ENCODE data around the gene SMYD3.

The SMYD3 gene

DNA sequence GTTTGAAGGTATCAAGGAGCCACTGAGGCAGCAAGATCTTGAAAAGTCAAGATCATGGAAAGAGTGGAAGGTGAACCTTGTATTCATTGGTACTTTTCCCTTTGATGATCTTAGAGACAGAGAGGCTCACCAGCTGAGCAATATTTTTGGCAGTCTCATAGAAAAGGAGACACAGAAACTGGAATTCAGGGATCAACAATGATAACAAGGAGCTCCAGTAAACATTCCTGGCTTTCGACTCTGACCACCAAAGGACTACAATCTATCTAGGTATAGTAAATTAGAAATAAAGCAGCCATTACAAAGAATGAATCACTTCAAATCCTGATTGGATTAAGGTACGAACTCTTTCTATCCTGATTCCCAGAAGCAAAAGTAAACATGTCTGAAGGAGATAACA is 736.9 kb downstream of the SMYD3 start:
- H3K4me3 ChIP-seq (ENCODE audit: low read depth, low read length): no peak overlapping the region
- CTCF ChIA-PET: no interaction called here
- POLR2A ChIA-PET: no interaction called here
- no peaks in the 10 kb centered on the region for H3K4me1 ChIP-seq (ENCODE audit: control insufficient read depth, insufficient read depth, low read length)
- H3K27ac ChIP-seq (ENCODE audit: extremely low read depth, low read depth, low read length): no peak overlapping the region
- H3K36me3 ChIP-seq (ENCODE audit: control insufficient read depth in 2 of 2, insufficient read depth in 1 of 2, low read length in 2 of 2): no peaks in the 10 kb centered on the region
- no peaks in the 10 kb centered on the region for H3K9me3 ChIP-seq (ENCODE audit: control insufficient read depth, insufficient read depth, low read depth, low read length)
- TF ChIP-seq KLF16 (tag by site-specific recombination; IDR thresholded peaks at IDR 0.05) (no peak), ZNF202 (tag by site-specific recombination; IDR thresholded peaks at IDR 0.05; ENCODE audit: borderline replicate concordance) (no peak), ZNF629 (tag by site-specific recombination; IDR thresholded peaks at IDR 0.05) (no peak), SP3 (tag by site-specific recombination; IDR thresholded peaks at IDR 0.05) (no peak)
- TF ChIP-seq, protein P1, sequence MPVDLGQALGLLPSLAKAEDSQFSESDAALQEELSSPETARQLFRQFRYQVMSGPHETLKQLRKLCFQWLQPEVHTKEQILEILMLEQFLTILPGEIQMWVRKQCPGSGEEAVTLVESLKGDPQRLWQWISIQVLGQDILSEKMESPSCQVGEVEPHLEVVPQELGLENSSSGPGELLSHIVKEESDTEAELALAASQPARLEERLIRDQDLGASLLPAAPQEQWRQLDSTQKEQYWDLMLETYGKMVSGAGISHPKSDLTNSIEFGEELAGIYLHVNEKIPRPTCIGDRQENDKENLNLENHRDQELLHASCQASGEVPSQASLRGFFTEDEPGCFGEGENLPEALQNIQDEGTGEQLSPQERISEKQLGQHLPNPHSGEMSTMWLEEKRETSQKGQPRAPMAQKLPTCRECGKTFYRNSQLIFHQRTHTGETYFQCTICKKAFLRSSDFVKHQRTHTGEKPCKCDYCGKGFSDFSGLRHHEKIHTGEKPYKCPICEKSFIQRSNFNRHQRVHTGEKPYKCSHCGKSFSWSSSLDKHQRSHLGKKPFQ (tag by site-specific recombination; IDR thresholded peaks at IDR 0.05): no peak
- TF ChIP-seq, protein P2, sequence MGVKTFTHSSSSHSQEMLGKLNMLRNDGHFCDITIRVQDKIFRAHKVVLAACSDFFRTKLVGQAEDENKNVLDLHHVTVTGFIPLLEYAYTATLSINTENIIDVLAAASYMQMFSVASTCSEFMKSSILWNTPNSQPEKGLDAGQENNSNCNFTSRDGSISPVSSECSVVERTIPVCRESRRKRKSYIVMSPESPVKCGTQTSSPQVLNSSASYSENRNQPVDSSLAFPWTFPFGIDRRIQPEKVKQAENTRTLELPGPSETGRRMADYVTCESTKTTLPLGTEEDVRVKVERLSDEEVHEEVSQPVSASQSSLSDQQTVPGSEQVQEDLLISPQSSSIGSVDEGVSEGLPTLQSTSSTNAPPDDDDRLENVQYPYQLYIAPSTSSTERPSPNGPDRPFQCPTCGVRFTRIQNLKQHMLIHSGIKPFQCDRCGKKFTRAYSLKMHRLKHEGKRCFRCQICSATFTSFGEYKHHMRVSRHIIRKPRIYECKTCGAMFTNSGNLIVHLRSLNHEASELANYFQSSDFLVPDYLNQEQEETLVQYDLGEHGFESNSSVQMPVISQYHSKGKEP (tag by site-specific recombination; IDR thresholded peaks at IDR 0.05): no peak
- TF ChIP-seq, protein P3, sequence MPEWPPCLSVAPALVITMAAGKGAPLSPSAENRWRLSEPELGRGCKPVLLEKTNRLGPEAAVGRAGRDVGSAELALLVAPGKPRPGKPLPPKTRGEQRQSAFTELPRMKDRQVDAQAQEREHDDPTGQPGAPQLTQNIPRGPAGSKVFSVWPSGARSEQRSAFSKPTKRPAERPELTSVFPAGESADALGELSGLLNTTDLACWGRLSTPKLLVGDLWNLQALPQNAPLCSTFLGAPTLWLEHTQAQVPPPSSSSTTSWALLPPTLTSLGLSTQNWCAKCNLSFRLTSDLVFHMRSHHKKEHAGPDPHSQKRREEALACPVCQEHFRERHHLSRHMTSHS (tag by site-specific recombination; IDR thresholded peaks at IDR 0.05): no peak

DNA sequence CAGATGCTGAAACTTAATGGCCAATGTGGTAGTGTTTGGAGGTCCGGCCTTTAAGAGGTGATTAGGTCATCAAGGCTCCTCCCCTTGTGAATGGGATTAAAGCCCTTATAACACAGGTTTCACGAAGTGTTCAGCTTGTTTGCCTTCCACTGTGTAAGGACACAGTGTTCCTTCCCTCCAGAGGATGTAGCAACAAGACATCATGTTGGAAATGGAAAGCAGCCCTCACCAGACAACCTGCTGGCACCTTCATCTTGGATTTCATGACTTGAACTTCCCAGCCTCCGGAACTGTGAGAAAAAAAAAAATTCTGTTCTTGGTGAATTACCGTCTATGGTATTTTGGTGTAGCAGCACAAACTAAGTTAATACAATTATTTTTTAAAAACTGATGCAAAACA is 738.5 kb downstream of the SMYD3 start:
- Histone ChIP-seq H3K27ac (ENCODE audit: extremely low read depth, low read depth, low read length) (no peak overlapping the region), H3K4me1 (ENCODE audit: control insufficient read depth, insufficient read depth, low read length) (no peaks in the 10 kb centered on the region), H3K9me3 (ENCODE audit: control insufficient read depth, insufficient read depth, low read depth, low read length) (no peaks in the 10 kb centered on the region), H3K4me3 (ENCODE audit: low read depth, low read length) (no peak overlapping the region), H3K36me3 (ENCODE audit: control insufficient read depth in 2 of 2, insufficient read depth in 1 of 2, low read length in 2 of 2) (no peaks in the 10 kb centered on the region)
- TF ChIP-seq ZNF629 (tag by site-specific recombination; IDR thresholded peaks at IDR 0.05) (no peak), ZFP41 (tag by site-specific recombination; IDR thresholded peaks at IDR 0.05; ENCODE audit: borderline replicate concordance) (no peak), ZNF544 (tag by site-specific recombination; IDR thresholded peaks at IDR 0.05) (no peak), ZNF302 (tag by site-specific recombination; IDR thresholded peaks at IDR 0.05; ENCODE audit: low read depth) (no peak), ZNF350 (tag by site-specific recombination; IDR thresholded peaks at IDR 0.05) (no peak), KLF8 (tag by site-specific recombination; IDR thresholded peaks at IDR 0.05) (no peak), SCRT2 (tag by site-specific recombination; IDR thresholded peaks at IDR 0.05) (no peak), KLF16 (tag by site-specific recombination; IDR thresholded peaks at IDR 0.05) (no peak), ZSCAN23 (tag by site-specific recombination; IDR thresholded peaks at IDR 0.05) (no peak), ZNF133 (tag by site-specific recombination; IDR thresholded peaks at IDR 0.05) (no peak), ZNF311 (tag by site-specific recombination; IDR thresholded peaks at IDR 0.05; ENCODE audit: borderline replicate concordance) (no peak), ZSCAN30 (tag by site-specific recombination; IDR thresholded peaks at IDR 0.05) (no peak), ZNF354C (tag by site-specific recombination; IDR thresholded peaks at IDR 0.05; ENCODE audit: borderline replicate concordance, low read depth) (no peak), ZNF549 (tag by site-specific recombination; IDR thresholded peaks at IDR 0.05) (no peak), ZNF175 (tag by site-specific recombination; IDR thresholded peaks at IDR 0.05) (no peak), ZNF558 (tag by site-specific recombination; IDR thresholded peaks at IDR 0.05) (no peak)
- TF ChIP-seq, protein P4, sequence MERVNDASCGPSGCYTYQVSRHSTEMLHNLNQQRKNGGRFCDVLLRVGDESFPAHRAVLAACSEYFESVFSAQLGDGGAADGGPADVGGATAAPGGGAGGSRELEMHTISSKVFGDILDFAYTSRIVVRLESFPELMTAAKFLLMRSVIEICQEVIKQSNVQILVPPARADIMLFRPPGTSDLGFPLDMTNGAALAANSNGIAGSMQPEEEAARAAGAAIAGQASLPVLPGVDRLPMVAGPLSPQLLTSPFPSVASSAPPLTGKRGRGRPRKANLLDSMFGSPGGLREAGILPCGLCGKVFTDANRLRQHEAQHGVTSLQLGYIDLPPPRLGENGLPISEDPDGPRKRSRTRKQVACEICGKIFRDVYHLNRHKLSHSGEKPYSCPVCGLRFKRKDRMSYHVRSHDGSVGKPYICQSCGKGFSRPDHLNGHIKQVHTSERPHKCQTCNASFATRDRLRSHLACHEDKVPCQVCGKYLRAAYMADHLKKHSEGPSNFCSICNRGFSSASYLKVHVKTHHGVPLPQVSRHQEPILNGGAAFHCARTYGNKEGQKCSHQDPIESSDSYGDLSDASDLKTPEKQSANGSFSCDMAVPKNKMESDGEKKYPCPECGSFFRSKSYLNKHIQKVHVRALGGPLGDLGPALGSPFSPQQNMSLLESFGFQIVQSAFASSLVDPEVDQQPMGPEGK (tag by site-specific recombination; IDR thresholded peaks at IDR 0.05): no peak
- TF ChIP-seq, protein P5, sequence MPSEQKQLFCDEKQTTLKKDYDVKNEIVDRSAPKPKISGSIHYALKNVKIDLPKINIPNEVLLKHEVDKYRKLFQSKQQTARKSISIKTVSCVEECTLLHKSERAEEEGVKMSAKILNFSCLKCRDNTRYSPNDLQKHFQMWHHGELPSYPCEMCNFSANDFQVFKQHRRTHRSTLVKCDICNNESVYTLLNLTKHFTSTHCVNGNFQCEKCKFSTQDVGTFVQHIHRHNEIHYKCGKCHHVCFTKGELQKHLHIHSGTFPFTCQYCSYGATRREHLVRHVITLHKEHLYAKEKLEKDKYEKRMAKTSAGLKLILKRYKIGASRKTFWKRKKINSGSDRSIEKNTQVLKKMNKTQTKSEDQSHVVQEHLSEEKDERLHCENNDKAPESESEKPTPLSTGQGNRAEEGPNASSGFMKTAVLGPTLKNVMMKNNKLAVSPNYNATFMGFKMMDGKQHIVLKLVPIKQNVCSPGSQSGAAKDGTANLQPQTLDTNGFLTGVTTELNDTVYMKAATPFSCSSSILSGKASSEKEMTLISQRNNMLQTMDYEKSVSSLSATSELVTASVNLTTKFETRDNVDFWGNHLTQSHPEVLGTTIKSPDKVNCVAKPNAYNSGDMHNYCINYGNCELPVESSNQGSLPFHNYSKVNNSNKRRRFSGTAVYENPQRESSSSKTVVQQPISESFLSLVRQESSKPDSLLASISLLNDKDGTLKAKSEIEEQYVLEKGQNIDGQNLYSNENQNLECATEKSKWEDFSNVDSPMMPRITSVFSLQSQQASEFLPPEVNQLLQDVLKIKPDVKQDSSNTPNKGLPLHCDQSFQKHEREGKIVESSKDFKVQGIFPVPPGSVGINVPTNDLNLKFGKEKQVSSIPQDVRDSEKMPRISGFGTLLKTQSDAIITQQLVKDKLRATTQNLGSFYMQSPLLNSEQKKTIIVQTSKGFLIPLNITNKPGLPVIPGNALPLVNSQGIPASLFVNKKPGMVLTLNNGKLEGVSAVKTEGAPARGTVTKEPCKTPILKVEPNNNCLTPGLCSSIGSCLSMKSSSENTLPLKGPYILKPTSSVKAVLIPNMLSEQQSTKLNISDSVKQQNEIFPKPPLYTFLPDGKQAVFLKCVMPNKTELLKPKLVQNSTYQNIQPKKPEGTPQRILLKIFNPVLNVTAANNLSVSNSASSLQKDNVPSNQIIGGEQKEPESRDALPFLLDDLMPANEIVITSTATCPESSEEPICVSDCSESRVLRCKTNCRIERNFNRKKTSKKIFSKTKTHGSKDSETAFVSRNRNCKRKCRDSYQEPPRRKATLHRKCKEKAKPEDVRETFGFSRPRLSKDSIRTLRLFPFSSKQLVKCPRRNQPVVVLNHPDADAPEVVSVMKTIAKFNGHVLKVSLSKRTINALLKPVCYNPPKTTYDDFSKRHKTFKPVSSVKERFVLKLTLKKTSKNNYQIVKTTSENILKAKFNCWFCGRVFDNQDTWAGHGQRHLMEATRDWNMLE (tag by site-specific recombination; conservative IDR thresholded peaks at IDR 0.05; ENCODE audit: low read depth): no peak
- TF ChIP-seq, protein P6, sequence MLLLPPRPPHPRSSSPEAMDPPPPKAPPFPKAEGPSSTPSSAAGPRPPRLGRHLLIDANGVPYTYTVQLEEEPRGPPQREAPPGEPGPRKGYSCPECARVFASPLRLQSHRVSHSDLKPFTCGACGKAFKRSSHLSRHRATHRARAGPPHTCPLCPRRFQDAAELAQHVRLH (tag by site-specific recombination; IDR thresholded peaks at IDR 0.05): no peak
- CTCF ChIA-PET: no interaction called here
- POLR2A ChIA-PET: no interaction called here
